DMS153 treated with DMSO at 0.1 percent for 48 hours (cell line): ENCODE results near the gene CDH3.

Experiments
- DNase-seq: peaks from one replicate; lab custom pipeline; 2025; ENCODE audit not compliant: unreplicated experiment; lab: John Stamatoyannopoulos, UW

CDH3 gene

GRCh38 chr16:68644715-68645493 lies at the start of gene CDH3:
TSS of gene CDH3 (plus strand) at chr16:68645310. CDS start at chr16:68645380, 70 bp downstream.
- peak; percentile 70 for DNase-seq

GRCh38 chr16:68596266-68596665 lies 48.8 kb upstream of the CDH3 start:
- no peak for DNase-seq

- DNase-seq = no peak
These were observed 45.5 kb upstream of the CDH3 start for GRCh38 chr16:68599586-68599985.

GRCh38 chr16:68605746-68606145 lies 39.4 kb upstream of the CDH3 start:
- no peak for DNase-seq

- no peak for DNase-seq
These were observed 37.7 kb upstream of the CDH3 start for GRCh38 chr16:68607443-68607842.

GRCh38 chr16:68608330-68608729 lies 36.8 kb upstream of the CDH3 start:
- no peak for DNase-seq

- no peak for DNase-seq
These were observed 32.1 kb upstream of the CDH3 start for GRCh38 chr16:68612996-68613395.

GRCh38 chr16:68617734-68618133 lies 27.4 kb upstream of the CDH3 start:
- no peak for DNase-seq

GRCh38 chr16:68626557-68626956 lies 18.6 kb upstream of the CDH3 start:
- DNase-seq = no peak

GRCh38 chr16:68627951-68628425 lies 17.1 kb upstream of the CDH3 start:
- DNase-seq = no peak

GRCh38 chr16:68629351-68629910 lies 15.7 kb upstream of the CDH3 start:
- no peak for DNase-seq

- no peak for DNase-seq
These were observed 9.0 kb upstream of the CDH3 start for GRCh38 chr16:68636064-68636560.

- DNase-seq = no peak
These were observed 8.3 kb upstream of the CDH3 start for GRCh38 chr16:68636818-68637217.

- DNase-seq = no peak
These were observed 4.1 kb upstream of the CDH3 start for GRCh38 chr16:68640972-68641371.

GRCh38 chr16:68642047-68642435 lies 3.1 kb upstream of the CDH3 start:
- DNase-seq = no peak

GRCh38 chr16:68642436-68643101 lies 2.5 kb upstream of the CDH3 start:
- peak; percentile 88 for DNase-seq

GRCh38 chr16:68643227-68643626 lies 1.9 kb upstream of the CDH3 start:
- DNase-seq = no peak

GRCh38 chr16:68643847-68644246 lies 1.3 kb upstream of the CDH3 start:
- DNase-seq = no peak

- DNase-seq = no peak
These were observed 814 bp upstream of the CDH3 start for GRCh38 chr16:68644296-68644695.

- DNase-seq = no peak
These were observed 631 bp downstream of the CDH3 start for GRCh38 chr16:68645494-68646388.
